GM13976 (cell line): ENCODE measurements around the gene BRINP1.

Experiments
- DNase-seq: peaks from one replicate; pipeline ENCODE4 v3.0.0; 2012; ENCODE audit warnings: low spot score
- in situ Hi-C: fragments of 300-500 bp; cut with MboI; formaldehyde crosslinking; loops from one replicate; pipeline ENCODE4 v1.12.0; 2022; ENCODE audit warnings: low sequenced_read_pairs, mixed read lengths, inconsistent platforms; ENCODE audit not compliant: unreplicated experiment
- TF ChIP-seq, protein P1 (sequence below): IDR thresholded peaks from 2 replicates; pipeline ENCODE4 v1.5.1; 2012; ENCODE audit warnings: borderline replicate concordance, mild to moderate bottlenecking; ENCODE audit not compliant: insufficient read depth; ENCODE audit errors: extremely low read depth, missing control alignments, control extremely low read depth

BRINP1 gene

DNA sequence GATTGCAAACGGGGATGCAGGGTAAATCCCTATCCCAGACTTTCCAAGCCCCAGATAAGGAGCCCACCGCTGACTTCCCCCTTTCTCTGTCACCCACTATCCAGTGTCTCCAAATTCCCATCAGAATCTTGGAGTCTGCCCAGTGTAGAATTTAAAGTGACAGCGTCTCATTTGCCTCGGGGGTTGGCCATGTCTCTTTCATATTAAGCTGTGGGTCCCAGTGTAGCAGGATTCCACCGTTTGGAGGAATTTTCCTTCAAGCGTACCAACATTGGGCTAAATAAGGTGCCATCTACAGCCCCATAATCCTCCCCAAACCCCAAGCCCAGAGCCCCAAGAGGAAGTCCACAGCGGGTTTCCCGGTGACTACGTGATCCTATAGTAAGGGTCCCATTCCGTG is 1.1 kb downstream of the BRINP1 start:
- DNase-seq, result no peak
- TF ChIP-seq, protein P1, sequence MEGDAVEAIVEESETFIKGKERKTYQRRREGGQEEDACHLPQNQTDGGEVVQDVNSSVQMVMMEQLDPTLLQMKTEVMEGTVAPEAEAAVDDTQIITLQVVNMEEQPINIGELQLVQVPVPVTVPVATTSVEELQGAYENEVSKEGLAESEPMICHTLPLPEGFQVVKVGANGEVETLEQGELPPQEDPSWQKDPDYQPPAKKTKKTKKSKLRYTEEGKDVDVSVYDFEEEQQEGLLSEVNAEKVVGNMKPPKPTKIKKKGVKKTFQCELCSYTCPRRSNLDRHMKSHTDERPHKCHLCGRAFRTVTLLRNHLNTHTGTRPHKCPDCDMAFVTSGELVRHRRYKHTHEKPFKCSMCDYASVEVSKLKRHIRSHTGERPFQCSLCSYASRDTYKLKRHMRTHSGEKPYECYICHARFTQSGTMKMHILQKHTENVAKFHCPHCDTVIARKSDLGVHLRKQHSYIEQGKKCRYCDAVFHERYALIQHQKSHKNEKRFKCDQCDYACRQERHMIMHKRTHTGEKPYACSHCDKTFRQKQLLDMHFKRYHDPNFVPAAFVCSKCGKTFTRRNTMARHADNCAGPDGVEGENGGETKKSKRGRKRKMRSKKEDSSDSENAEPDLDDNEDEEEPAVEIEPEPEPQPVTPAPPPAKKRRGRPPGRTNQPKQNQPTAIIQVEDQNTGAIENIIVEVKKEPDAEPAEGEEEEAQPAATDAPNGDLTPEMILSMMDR, result no peak
- in situ Hi-C loops, result no loop called here

DNA sequence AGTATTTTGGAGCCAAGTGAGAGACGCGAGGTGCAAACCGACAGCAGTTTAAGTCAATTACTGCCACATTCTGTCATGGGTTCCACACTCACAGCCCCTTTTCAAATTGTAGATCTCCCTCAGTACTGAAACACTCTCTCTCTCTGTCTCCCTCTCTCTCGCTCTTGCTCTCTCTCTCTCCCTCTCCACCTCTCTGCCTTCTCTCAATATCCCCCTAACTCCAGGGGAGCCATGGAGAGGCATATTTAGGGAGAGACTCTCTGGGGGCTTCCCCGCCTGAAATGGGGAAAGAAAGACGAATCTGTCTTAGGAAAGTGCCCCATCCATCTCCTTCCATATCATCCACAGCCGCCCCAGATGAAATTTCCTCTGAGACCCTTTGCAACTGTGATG is 1.6 kb downstream of the BRINP1 start:
- in situ Hi-C loops, result no loop called here
- no peak for DNase-seq
- TF ChIP-seq, protein P1, result no peak

DNA sequence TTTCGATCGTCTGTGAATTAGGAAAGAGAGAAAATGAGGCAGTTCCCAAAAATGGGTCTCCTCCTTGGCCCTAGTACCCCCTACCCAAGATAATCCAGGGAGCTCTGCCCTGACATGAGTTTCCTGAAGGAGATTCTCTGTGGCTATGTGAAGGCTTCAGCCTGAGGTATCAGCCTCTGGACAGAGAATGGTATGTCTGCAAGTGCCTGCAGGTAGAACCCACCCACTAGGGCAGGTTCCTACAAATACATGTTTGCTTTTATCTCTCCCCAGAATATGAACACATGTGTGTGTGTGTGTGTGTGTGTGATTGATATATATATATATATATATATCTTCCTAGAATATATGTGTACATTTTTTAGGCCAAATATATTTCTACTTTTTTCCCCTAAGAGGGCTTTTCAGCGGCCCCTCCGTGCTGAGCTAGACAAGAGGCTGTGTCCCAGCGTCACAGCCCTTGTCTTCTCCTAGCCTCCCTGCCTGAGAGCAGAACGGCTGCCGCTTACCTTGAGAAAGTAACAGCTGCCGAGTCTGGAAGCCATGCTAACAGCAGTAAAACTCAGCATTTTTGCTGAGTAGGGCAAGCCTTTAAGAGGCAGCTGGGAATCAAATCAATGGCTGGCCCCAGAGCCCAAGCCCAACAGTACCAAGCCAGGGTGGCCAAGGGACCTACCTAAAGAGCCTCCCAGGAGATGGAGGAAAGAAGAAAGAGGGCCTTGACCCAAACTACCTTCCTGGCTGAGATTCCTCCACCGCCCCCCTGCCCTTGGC is 2.1 kb downstream of the BRINP1 start:
- TF ChIP-seq, protein P1, result no peak
- in situ Hi-C loops, result no loop called here
- DNase-seq, result no peak

DNA sequence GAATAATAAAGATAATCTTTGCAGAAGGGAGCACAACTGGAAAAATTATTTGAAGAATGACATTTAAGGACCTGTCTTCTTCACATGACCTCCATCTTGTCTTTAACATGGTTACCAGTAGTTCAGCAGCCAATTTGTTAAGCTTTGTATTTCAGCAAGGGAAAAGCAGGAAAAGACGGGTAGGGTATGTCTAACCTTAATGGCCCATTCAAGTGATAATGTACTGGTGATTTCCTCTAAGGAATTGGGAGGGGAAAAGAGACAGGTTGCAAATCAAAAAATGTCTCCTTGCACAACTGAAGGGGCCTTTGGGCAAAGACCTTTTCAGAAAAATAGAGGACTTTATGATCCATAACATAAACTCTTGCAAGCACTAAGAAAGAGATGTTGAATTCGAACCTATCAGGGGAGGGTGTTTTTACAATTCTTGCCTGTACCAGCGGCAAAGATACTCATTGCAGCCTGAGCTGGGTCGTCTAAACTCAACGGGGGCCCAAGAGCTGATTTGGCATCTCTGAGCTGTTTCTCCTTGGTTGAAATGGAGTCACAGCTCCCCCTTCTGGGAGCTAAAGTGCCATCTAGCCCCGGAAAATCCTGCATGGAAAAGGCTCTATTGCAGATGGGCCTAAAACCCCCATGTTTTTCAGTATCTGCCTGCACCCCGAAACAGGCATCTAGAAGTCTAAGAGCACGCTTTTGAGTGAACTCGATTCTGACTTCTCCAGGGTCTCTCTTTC is 3.8 kb downstream of the BRINP1 start:
- no peak for DNase-seq
- in situ Hi-C loops, result no loop called here
- TF ChIP-seq, protein P1, result peak; percentile 16

DNA sequence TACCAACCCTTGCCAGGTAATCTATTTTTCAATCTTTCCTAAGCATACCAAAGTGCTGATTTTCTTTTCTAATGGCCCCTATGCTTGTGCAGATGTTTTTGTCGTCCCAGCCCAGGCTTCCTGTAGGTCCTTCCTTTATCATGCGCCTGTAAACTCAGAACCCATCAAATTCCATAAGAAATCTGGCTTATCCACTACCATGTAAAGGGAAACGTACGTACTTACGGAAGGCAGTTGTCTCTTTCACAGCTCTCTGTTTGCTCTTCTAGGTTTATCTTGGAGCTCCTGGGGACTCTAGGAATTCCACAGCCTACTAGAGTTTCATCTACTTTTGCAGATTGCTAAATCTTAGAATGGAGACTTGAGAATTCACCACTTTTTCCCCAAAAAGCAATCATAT is 9.0 kb downstream of the BRINP1 start:
- in situ Hi-C loops, result no loop called here
- DNase-seq, result no peak
- TF ChIP-seq, protein P1, result no peak

DNA sequence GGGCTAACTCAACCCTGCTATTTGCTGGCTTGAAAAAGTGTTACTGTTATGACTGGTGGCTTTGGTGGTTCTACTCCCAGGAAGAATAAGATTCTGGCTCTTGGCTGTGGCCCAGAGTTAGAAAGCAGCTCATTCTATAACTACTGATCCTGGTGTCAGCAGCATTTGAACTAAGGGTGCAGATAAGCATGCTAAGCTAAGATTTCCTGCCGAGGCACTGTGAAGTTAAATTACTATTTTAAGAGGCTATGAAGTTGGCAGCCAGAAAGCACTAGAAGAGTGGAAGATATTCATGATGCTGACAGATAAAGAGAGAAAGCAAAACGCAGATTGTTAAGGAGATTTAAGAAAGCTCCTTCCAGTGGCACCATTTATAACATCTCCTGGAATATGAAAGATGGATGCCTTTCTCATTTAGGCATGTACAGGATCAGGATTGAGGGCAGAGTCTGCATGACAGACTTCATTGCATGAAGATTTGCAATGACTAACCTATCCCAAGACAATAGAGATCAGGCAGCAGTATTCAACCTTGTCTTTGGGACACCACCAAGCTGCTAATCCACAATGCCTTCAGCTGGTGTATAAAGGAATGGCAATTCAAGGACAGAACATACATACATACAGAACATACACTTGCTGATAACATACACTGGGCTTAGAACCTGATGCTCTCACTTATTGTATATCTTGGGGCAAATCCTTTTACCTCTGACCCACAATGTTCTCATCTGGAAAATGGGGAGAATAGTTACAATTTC is 11.7 kb downstream of the BRINP1 start:
- in situ Hi-C loops, result no loop called here
- no peak for DNase-seq
- TF ChIP-seq, protein P1, result no peak
